Endodermal cell (in vitro differentiated cells): ENCODE data around the gene CMTM6. TPM values are rescaled to one million over a fixed set of nuclear protein-coding genes. Genes with fewer than 3 reads are reported as not detected.

ENCODE experiments used
- DNase-seq: peaks from one replicate; pipeline ENCODE4 v3.0.0-alpha.2; 2017
- H3K27ac ChIP-seq: 2 replicates; pipeline ENCODE4 v1.5.1; 2013; ENCODE audit warnings: mild to moderate bottlenecking, low read depth, low read length, moderate library complexity
- H3K27me3 ChIP-seq: 2 replicates; pipeline ENCODE4 v1.6.1; 2013; ENCODE audit warnings: mild to moderate bottlenecking, low read length, moderate library complexity; ENCODE audit not compliant: insufficient read depth, control insufficient read depth, poor library complexity, severe bottlenecking
- H3K36me3 ChIP-seq: 2 replicates; pipeline ENCODE4 v1.7.0; 2013; ENCODE audit warnings: mild to moderate bottlenecking, low read length, moderate library complexity; ENCODE audit not compliant: control insufficient read depth, insufficient read depth
- H3K4me1 ChIP-seq: one replicate; pipeline ENCODE4 v1.7.0; 2013; ENCODE audit warnings: low read length; ENCODE audit not compliant: control insufficient read depth, insufficient read depth
- H3K4me3 ChIP-seq: 2 replicates; pipeline ENCODE4 v1.5.1; 2013; ENCODE audit warnings: mild to moderate bottlenecking, low read length, moderate library complexity
- H3K9ac ChIP-seq: 2 replicates; pipeline ENCODE4 v1.6.1; 2013; ENCODE audit warnings: mild to moderate bottlenecking, low read length, moderate library complexity; ENCODE audit not compliant: poor library complexity, severe bottlenecking; ENCODE audit errors: extremely low read depth
- H3K9me3 ChIP-seq: 2 replicates; pipeline ENCODE4 v1.6.1; 2013; ENCODE audit warnings: mild to moderate bottlenecking, low read length, moderate library complexity; ENCODE audit not compliant: control insufficient read depth
- H3K27ac Mint-ChIP-seq: 2 replicates; pipeline ENCODE4 v1.8.0; 2020; ENCODE audit warnings: mixed read lengths
- H3K27me3 Mint-ChIP-seq: 2 replicates; pipeline ENCODE4 v1.8.0; 2021; ENCODE audit warnings: mild to moderate bottlenecking, mixed read lengths; ENCODE audit not compliant: insufficient read depth
- H3K36me3 Mint-ChIP-seq: 2 replicates; pipeline ENCODE4 v1.8.0; 2020; ENCODE audit warnings: low read depth, mixed read lengths
- H3K4me1 Mint-ChIP-seq: 2 replicates; pipeline ENCODE4 v1.8.0; 2020; ENCODE audit warnings: mixed read lengths
- H3K4me3 Mint-ChIP-seq: 2 replicates; pipeline ENCODE4 v1.8.0; 2020; ENCODE audit warnings: mild to moderate bottlenecking, moderate library complexity, mixed read lengths
- H3K9me3 Mint-ChIP-seq: 2 replicates; pipeline ENCODE4 v1.8.0; 2020; ENCODE audit warnings: mild to moderate bottlenecking, mixed read lengths
- WGBS, 2 experiments: methylation state at CpG; one replicate each; pipeline versions ENCODE4 v1.1.5 to v1.1.7; 2013; ENCODE audit warnings: missing lambda C conversion rate in 2 of 2, mixed read lengths in 1 of 2; ENCODE audit not compliant: insufficient coverage in 1 of 2, insufficient read length in 1 of 2; 5-methylcytosine and 5-hydroxymethylcytosine counted together
- long read RNA-seq, 4 experiments: library from polyadenylated mRNA in 2 of 4; library from RNA in 1 of 4; library from capped mRNA in 1 of 4; stranded (forward) in 3 of 4; unstranded in 1 of 4; transcript quantifications; one replicate each; pipeline ENCODE4 v2.0.0, GENCODE V29; 2020 to 2021; ENCODE audit warnings: inconsistent platforms in 1 of 4
- polyA plus RNA-seq, 2 experiments: library from polyadenylated mRNA; stranded (reverse); fragments of 50-300 nt; gene quantifications; one replicate each; pipeline ENCODE4 v1.2.3, GENCODE V29; 2013
- total RNA-seq, 2 donors: library from RNA; stranded (reverse); fragmentation: NEBNext Ultra II Directional in 1 of 2; extraction: Animal tissue kit (Norgen Biotek cat#: 25700) in 1 of 2; gene quantifications; 2 replicates in 1 of 2; 3 replicates in 1 of 2; pipeline ENCODE4 v1.2.1, GENCODE V29; 2021
- TF ChIP-seq, protein P1 (sequence below): fragments of 200-600 bp; sonication (generic); conservative IDR thresholded peaks from 2 replicates; pipeline ENCODE4 v1.5.0; 2021; ENCODE audit warnings: antibody characterized with exemption, mild to moderate bottlenecking

CMTM6 gene, protein sequence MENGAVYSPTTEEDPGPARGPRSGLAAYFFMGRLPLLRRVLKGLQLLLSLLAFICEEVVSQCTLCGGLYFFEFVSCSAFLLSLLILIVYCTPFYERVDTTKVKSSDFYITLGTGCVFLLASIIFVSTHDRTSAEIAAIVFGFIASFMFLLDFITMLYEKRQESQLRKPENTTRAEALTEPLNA
- total RNA-seq = 10 to 100 TPM; 58.3 to 62.4 TPM
- polyA plus RNA-seq (2013, experiment 1 of 2) = 40.1 TPM
- polyA plus RNA-seq (2013, experiment 2 of 2) = 40.0 TPM
- long read RNA-seq, experiment 1, transcript CMTM6-201 (4 exons, 3,863 nt) = major isoform, 15 of 36 reads
- long read RNA-seq, experiment 1, partial matches to known transcripts = 0 of 36 reads
- long read RNA-seq, experiment 1, other reads (novel, unspliced or antisense) = 21 of 36 reads
- long read RNA-seq, experiment 2, transcript CMTM6-201 (4 exons, 3,863 nt) = major isoform, 250 of 276 reads
- long read RNA-seq, experiment 2, partial matches to known transcripts = 3 of 276 reads
- long read RNA-seq, experiment 2, other reads (novel, unspliced or antisense) = 20 of 276 reads
- long read RNA-seq, experiment 3, transcript CMTM6-201 (4 exons, 3,863 nt) = major isoform, 673 of 685 reads
- long read RNA-seq, experiment 3, partial matches to known transcripts = 3 of 685 reads
- long read RNA-seq, experiment 3, other reads (novel, unspliced or antisense) = 8 of 685 reads
- long read RNA-seq, experiment 4, transcript CMTM6-201 (4 exons, 3,863 nt) = major isoform, 327 of 336 reads
- long read RNA-seq, experiment 4, partial matches to known transcripts = 1 of 336 reads
- long read RNA-seq, experiment 4, other reads (novel, unspliced or antisense) = 8 of 336 reads

DNA sequence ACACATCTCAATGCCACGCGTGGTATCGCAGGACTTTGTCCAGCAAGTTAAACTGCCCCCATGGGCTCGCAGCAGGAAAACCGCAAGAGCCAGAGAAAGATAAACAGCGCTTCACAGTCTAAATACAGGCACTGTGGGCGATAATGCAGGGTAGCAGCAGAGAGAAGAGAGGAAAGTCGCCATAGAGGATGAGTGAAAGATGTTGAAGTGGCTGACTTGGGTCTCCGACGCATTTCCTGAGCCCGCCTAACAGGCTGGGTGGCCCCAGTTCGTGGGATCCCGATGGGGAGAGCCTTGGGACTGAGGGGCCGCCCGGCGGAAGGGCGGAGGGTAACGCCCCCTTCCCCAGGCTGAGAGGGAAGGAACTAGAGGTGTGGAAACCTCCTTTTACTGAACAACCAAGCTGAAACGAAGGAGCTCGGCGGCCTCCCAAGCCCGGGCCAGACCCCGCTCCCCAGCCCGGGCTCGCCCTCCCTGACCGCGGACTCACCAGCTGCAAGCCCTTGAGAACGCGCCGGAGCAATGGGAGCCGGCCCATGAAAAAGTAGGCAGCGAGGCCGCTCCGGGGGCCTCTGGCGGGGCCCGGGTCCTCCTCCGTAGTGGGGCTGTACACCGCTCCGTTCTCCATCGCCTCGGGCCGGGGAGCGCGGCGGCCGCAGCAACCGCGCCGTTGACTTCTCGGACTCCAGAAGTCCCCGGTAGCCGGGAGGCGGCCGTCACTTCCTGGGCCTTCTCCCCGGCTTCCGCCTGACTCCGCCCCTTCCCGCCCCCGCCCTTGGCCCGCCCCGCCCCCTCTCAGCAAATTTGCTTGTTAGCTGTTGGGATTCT is at the start of gene CMTM6:
Gene CMTM6 (minus strand): TSS at position 735 of the 828 bp plus-strand sequence. CDS start 107 bp downstream, at position 628.
- TF ChIP-seq, protein P1, sequence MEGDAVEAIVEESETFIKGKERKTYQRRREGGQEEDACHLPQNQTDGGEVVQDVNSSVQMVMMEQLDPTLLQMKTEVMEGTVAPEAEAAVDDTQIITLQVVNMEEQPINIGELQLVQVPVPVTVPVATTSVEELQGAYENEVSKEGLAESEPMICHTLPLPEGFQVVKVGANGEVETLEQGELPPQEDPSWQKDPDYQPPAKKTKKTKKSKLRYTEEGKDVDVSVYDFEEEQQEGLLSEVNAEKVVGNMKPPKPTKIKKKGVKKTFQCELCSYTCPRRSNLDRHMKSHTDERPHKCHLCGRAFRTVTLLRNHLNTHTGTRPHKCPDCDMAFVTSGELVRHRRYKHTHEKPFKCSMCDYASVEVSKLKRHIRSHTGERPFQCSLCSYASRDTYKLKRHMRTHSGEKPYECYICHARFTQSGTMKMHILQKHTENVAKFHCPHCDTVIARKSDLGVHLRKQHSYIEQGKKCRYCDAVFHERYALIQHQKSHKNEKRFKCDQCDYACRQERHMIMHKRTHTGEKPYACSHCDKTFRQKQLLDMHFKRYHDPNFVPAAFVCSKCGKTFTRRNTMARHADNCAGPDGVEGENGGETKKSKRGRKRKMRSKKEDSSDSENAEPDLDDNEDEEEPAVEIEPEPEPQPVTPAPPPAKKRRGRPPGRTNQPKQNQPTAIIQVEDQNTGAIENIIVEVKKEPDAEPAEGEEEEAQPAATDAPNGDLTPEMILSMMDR = no peak
- H3K4me1 ChIP-seq = peaks cover 3% of the 10 kb centered on the region
- Mint-ChIP-seq H3K27me3 (no peaks in the 10 kb centered on the region), H3K4me3 (peak within 1 kb of the TSS; percentile 89), H3K4me1 (peaks cover 21% of the 10 kb centered on the region), H3K36me3 (peaks cover 5% of the 10 kb centered on the region), H3K9me3 (no peaks in the 10 kb centered on the region), H3K27ac (peak within 1 kb of the TSS; percentile 92)
- H3K9me3 ChIP-seq = no peaks in the 10 kb centered on the region
- no peaks in the 10 kb centered on the region for H3K27me3 ChIP-seq
- WGBS, 2 experiments = 0 to 1% methylated on average over 11 to 59 of the region's 61 CpGs
- no peaks in the 10 kb centered on the region for H3K36me3 ChIP-seq
- peak within 1 kb of the TSS; percentile 94 for H3K4me3 ChIP-seq
- peak within 1 kb of the TSS; percentile 69 for H3K9ac ChIP-seq
- H3K27ac ChIP-seq = peak within 1 kb of the TSS; percentile 83
- peak; percentile 95 for DNase-seq

DNA sequence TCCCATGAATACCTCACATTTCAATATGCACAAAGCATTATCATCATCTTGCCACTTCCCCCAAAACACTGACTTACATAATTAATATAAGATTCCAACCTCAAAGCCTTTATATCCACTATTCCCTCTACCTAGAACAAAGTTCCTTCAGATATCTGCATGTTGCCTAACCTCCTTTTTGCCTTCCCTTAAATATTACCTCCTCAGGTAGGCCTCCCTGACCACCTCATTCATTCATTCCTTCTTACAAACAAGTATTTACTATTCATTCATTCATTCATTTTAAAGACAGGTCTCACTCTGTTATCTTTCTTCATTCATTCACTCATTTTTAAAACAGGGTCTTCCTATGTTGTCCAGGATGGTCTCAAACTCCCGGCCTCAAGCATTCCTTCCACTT is 49.4 kb upstream of the CMTM6 start:
- Histone ChIP-seq H3K9me3 (no peaks in the 10 kb centered on the region), H3K36me3 (peaks cover 3% of the 10 kb centered on the region), H3K27ac (no peak overlapping the region), H3K9ac (no peak overlapping the region), H3K4me1 (no peaks in the 10 kb centered on the region), H3K4me3 (no peak overlapping the region), H3K27me3 (no peaks in the 10 kb centered on the region)
- Mint-ChIP-seq H3K36me3 (no peaks in the 10 kb centered on the region), H3K27ac (no peak overlapping the region), H3K9me3 (no peaks in the 10 kb centered on the region), H3K4me1 (peaks cover 10% of the 10 kb centered on the region), H3K4me3 (no peak overlapping the region), H3K27me3 (no peaks in the 10 kb centered on the region)
- 98 to 100% methylated on average over 1 of the region's 1 CpG for WGBS, 2 experiments
- TF ChIP-seq, protein P1 = no peak
- no peak for DNase-seq

DNA sequence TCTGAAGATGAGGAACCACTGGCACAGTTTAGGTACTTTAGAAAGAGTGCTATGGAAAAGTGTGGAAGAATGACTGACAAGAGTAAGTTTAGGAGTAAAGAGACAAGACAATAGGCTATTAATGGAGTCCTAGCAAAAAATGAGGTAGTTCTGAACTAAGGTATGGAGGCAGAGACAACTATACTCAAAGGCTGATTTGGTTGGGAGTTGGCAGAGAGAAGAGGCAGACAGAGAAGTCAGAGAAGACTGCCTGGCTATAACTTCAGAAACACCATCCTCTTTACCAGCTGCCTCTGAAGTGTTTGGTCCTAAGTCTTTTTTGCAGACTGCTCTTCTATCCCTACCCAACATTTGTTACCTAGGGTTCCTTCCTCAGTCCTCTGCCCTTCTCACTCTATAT is 48.8 kb upstream of the CMTM6 start:
- H3K9me3 Mint-ChIP-seq = no peaks in the 10 kb centered on the region
- H3K4me3 ChIP-seq = no peak overlapping the region
- TF ChIP-seq, protein P1 = no peak
- DNase-seq = no peak
- no peaks in the 10 kb centered on the region for H3K27me3 Mint-ChIP-seq
- H3K4me1 ChIP-seq = no peaks in the 10 kb centered on the region
- H3K4me3 Mint-ChIP-seq = no peak overlapping the region
- peaks cover 10% of the 10 kb centered on the region for H3K4me1 Mint-ChIP-seq
- H3K36me3 ChIP-seq = peaks cover 4% of the 10 kb centered on the region
- H3K36me3 Mint-ChIP-seq = peaks cover 1% of the 10 kb centered on the region
- no peaks in the 10 kb centered on the region for H3K9me3 ChIP-seq
- H3K27me3 ChIP-seq = no peaks in the 10 kb centered on the region
- no peak overlapping the region for H3K27ac Mint-ChIP-seq
- no peak overlapping the region for H3K9ac ChIP-seq
- no peak overlapping the region for H3K27ac ChIP-seq
